ENCODE measurements around the gene GPR55. TPM values are rescaled to one million over a fixed set of nuclear protein-coding genes. Genes with fewer than 3 reads are reported as not detected.
"Not testable (repeated sequence)": the region's sequence is repeated elsewhere in the genome, so short reads cannot be mapped to it uniquely, and the experiment has no call there.

Gene GPR55
- total RNA-seq, 6 experiments from 2014 or later = 0.06 to 0.12 (median 0.07) TPM; not detected in 3

DNA sequence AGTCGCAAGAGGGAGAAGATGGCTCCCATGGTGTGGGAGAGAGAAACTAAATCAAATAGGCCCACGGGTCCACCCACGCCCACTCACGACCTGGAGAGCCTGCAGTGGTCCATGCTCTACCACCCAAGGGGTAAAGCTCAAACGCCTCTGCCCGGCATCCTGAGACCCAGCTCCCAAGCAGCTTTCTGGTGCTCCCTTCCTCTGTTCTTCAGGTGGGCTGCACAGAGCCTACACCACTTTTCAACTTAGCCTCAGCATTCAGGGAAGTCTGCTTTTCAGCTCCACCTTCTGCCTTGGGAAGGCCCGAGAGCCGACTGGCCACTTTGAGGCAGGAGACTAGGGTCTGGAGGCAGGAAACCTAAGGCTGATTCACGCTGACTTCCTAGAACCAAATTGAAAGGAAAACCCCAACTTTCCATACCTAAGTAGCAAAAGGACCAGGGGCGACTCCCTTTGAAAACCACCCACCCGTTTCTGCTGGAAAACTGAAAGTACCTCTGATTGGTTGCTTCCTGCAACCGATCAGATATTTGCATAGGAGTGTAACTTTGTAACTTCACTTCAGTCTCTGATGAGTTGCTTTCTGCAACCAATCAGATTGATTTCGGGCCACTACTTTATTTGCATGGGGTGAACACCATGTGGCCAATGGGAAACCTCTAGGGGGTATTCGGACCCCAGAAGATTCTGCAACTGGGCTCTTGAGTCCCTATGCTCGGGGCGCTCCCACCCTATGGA, 44.0 kb upstream of the GPR55 start:
- H3K27me3 ChIP-seq = no peaks in the 10 kb centered on the region
- H3K27ac ChIP-seq = no peak overlapping the region
- H3K4me1 ChIP-seq = no peaks in the 10 kb centered on the region
- ATAC-seq = no peak
- TF ChIP-seq POLR2A (IDR thresholded peaks at IDR 0.05) (no peak), CTCF (IDR thresholded peaks at IDR 0.05) (no peak)
- no peak for DNase-seq
- intact Hi-C loops (cut with DNase I) = no loop called here
- H3K36me3 ChIP-seq = no peaks in the 10 kb centered on the region
- WGBS (ENCODE audit: insufficient coverage, low coverage, low lambda C conversion rate, missing lambda C conversion rate) = 49% methylated on average over 10 of the region's 16 CpGs
- no peaks in the 10 kb centered on the region for H3K9me3 ChIP-seq
- H3K4me3 ChIP-seq = no peak overlapping the region

DNA sequence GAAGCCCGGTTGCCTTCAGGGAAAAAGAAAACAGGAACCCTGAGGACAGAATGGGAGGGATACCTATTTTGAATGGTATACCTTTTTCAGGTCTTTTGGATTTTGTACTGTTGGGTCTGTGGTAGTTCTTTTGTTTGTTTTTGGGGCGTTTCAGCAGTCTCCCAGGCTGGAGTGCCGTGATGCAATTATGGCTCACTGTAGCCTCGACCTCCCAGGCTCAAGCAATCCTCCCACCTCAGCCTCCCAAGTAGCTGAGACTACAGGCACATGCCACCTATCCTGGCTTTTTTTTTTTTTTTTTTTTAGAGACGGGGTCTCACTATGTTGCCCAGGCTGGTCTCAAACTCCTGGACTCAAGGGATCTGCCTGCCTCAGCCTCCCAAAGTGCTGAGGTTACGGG, 43.3 kb upstream of the GPR55 start:
- H3K27me3 ChIP-seq; ATAC-seq; H3K36me3 ChIP-seq; H3K27ac ChIP-seq; intact Hi-C loops (cut with DNase I); DNase-seq; H3K9me3 ChIP-seq; H3K4me3 ChIP-seq; H3K4me1 ChIP-seq: not testable (repeated sequence)
- 59% methylated on average over 4 of the region's 6 CpGs for WGBS (ENCODE audit: insufficient coverage, low coverage, low lambda C conversion rate, missing lambda C conversion rate)

DNA sequence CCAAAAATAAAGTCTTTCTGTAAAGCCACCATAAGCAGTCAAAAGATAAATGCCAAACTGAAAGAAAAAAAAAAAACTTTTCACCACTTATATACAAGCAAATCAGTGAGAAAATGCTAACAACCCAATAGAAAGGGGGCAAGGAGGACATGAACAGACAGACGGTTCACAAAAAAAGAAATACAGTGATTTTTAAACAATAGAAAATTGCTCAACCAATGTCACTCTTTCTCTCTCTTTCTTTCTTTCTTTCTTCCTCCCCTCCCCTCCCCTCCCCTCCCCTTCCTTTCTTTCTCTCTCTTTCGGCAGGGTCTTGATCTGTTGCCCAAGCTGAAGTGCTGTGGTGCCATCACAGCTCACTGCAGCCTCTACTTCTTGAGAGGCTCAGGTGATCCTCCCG, 42.1 kb upstream of the GPR55 start:
- ATAC-seq (no peak), DNase-seq (no peak)
- H3K4me1 ChIP-seq = no peaks in the 10 kb centered on the region
- H3K27me3 ChIP-seq = no peaks in the 10 kb centered on the region
- H3K36me3 ChIP-seq = no peaks in the 10 kb centered on the region
- TF ChIP-seq CTCF (IDR thresholded peaks at IDR 0.05) = no peak
- no peak for TF ChIP-seq POLR2A (IDR thresholded peaks at IDR 0.05)
- no peak overlapping the region for H3K4me3 ChIP-seq
- H3K9me3 ChIP-seq = no peaks in the 10 kb centered on the region
- WGBS (ENCODE audit: insufficient coverage, low coverage, low lambda C conversion rate, missing lambda C conversion rate) = 27% methylated on average over 3 of the region's 3 CpGs
- no peak overlapping the region for H3K27ac ChIP-seq
- intact Hi-C loops (cut with DNase I) = no loop called here

DNA sequence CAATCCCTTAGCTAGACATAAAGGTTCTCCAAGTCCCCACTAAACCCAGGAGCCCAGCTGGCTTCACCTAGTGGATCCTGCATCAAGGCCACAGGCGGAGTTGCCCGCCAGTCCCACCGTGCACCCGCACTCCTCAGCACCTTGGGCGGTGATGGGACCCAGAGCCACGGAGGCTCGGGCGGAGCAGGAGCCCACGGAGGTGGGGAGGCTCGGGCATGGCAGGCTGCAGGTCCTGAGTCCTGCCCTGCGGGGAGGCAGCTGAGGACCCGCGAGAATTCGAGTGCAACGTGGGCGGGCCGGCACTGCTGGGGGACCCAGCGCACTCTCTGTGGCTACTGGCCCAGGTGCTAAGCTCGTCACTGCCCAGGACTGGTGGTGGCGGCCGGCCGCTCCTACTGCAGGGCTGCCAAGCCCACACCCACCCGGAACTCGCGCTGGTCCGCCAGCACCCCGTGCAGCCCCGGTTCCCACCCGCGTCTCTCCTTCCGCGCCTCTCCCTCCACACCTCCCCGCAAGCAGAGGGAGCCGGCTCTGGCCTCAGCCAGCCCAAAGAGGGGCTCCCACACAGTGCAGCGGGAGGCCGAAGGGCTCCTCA, 39.2 kb upstream of the GPR55 start:
- Histone ChIP-seq H3K27me3 (no peaks in the 10 kb centered on the region), H3K9me3 (no peaks in the 10 kb centered on the region), H3K4me3 (no peak overlapping the region), H3K36me3 (no peaks in the 10 kb centered on the region), H3K4me1 (no peaks in the 10 kb centered on the region), H3K27ac (no peak overlapping the region)
- DNase-seq (no peak), ATAC-seq (no peak)
- TF ChIP-seq POLR2A (IDR thresholded peaks at IDR 0.05) (no peak), CTCF (IDR thresholded peaks at IDR 0.05) (no peak)
- WGBS (ENCODE audit: insufficient coverage, low coverage, low lambda C conversion rate, missing lambda C conversion rate) = no CpG with 5 or more reads among the region's 36 CpGs
- intact Hi-C loops (cut with DNase I) = no loop called here

DNA sequence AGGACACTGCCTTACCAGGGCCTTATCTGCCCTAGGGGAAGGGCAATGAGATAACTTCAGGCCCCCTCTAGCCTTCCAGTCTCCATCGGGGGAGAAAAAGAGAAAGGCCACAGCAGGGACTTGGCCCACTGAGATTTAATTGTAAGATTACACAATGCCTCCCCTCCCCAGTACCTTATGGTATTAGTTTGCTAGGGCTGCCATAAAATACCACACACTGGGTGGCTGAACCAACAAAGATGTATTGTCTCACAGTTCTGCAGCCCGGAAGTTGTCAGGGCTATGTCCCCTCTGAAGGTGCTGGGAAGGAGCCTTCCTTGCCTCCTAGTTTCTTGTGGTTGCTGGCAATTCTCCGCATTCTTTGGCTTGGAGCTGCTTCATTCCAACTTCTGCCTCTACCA, 36.0 kb upstream of the GPR55 start:
- 53% methylated on average over 3 of the region's 3 CpGs for WGBS (ENCODE audit: insufficient coverage, low coverage, low lambda C conversion rate, missing lambda C conversion rate)

More for the DNA sequence above, 36.0 kb upstream of the GPR55 start:
- TF ChIP-seq CTCF (IDR thresholded peaks at IDR 0.05) (no peak), POLR2A (IDR thresholded peaks at IDR 0.05) (no peak)
- ATAC-seq (no peak), DNase-seq (no peak)
- intact Hi-C loops (cut with DNase I) = no loop called here
- no peak overlapping the region for H3K4me3 ChIP-seq
- no peaks in the 10 kb centered on the region for H3K36me3 ChIP-seq
- no peak overlapping the region for H3K27ac ChIP-seq
- peaks cover 0 to 11% (median 3%) of the 10 kb centered on the region in 4 donors for H3K4me1 ChIP-seq
- peaks cover 0 to 15% of the 10 kb centered on the region in 2 donors for H3K27me3 ChIP-seq
- H3K9me3 ChIP-seq = no peaks in the 10 kb centered on the region
